Naive thymus-derived CD4-positive, alpha-beta T cell (primary cell): ENCODE measurements around the gene CLSTN1. TPM values are rescaled to one million over a fixed set of nuclear protein-coding genes. Genes with fewer than 3 reads are reported as not detected.

Source experiments
- ATAC-seq: fragments of 150-1000 bp; cut with Tn5 transposase; 2 replicates; pipeline ENCODE4 v1.10.0; 2021; ENCODE audit warnings: mild to moderate bottlenecking, moderate library complexity
- CTCF ChIA-PET: fragments of 350-600 bp; sonication (Branson Sonifier 250); formaldehyde crosslinking; loops from one replicate; lab custom pipeline; 2021; ENCODE audit warnings: antibody characterized with exemption; lab: Charles Lee
- POLR2A ChIA-PET: fragments of 350-600 bp; sonication (Branson Sonifier 250); formaldehyde crosslinking; loops from one replicate; lab custom pipeline; 2021; ENCODE audit warnings: antibody characterized with exemption, inconsistent platforms; lab: Charles Lee
- DNase-seq, 9 donors: peaks; one replicate each; pipeline versions ENCODE4 v3.0.0 to v3.0.0-alpha.2; 2020 to 2022; ENCODE audit warnings: mixed read lengths in 1 of 9
- H3K27ac ChIP-seq: one replicate; pipeline ENCODE4 v1.7.0; 2013; ENCODE audit warnings: mild to moderate bottlenecking, low read depth, low read length, moderate library complexity
- H3K27me3 ChIP-seq, 2 donors: one replicate each; pipeline ENCODE4 v1.7.0; 2013; ENCODE audit warnings: low read length in 2 of 2, mild to moderate bottlenecking in 2 of 2, moderate library complexity in 2 of 2; ENCODE audit not compliant: control insufficient read depth in 2 of 2, insufficient read depth in 2 of 2
- H3K36me3 ChIP-seq, 3 experiments: 1 replicate in 2 of 3; 2 replicates in 1 of 3; pipeline ENCODE4 v1.7.0; 2013; ENCODE audit warnings: low read length in 3 of 3, mild to moderate bottlenecking in 3 of 3, moderate library complexity in 1 of 3; ENCODE audit not compliant: insufficient read depth in 3 of 3, control insufficient read depth in 2 of 3
- H3K4me1 ChIP-seq, 2 donors: one replicate each; pipeline ENCODE4 v1.7.0; 2013; ENCODE audit warnings: low read length in 2 of 2, mild to moderate bottlenecking in 2 of 2, moderate library complexity in 1 of 2; ENCODE audit not compliant: control insufficient read depth in 2 of 2, insufficient read depth in 2 of 2
- H3K4me3 ChIP-seq: 2 replicates; pipeline ENCODE4 v1.7.0; 2013; ENCODE audit warnings: mild to moderate bottlenecking, low read length
- H3K9me3 ChIP-seq, 3 experiments: 1 replicate in 2 of 3; 2 replicates in 1 of 3; pipeline ENCODE4 v1.7.0; 2013; ENCODE audit warnings: low read length in 3 of 3; ENCODE audit not compliant: control insufficient read depth in 2 of 3
- H3K27ac Mint-ChIP-seq, 9 donors: one replicate each; pipeline ENCODE4 v1.8.0; 2020 to 2022; ENCODE audit warnings: mixed read lengths in 9 of 9, mild to moderate bottlenecking in 8 of 9, moderate library complexity in 5 of 9, inconsistent platforms in 2 of 9
- H3K27me3 Mint-ChIP-seq, 5 donors: one replicate each; pipeline ENCODE4 v1.8.0; 2021 to 2022; ENCODE audit warnings: mixed read lengths in 5 of 5, mild to moderate bottlenecking in 1 of 5
- H3K36me3 Mint-ChIP-seq, 5 donors: one replicate each; pipeline ENCODE4 v1.8.0; 2020 to 2022; ENCODE audit warnings: mixed read lengths in 5 of 5, mild to moderate bottlenecking in 3 of 5, inconsistent platforms in 1 of 5
- H3K4me1 Mint-ChIP-seq, 7 donors: one replicate each; pipeline ENCODE4 v1.8.0; 2020 to 2022; ENCODE audit warnings: mixed read lengths in 7 of 7, mild to moderate bottlenecking in 3 of 7, inconsistent platforms in 1 of 7
- H3K4me3 Mint-ChIP-seq, 10 donors: one replicate each; pipeline ENCODE4 v1.8.0; 2020 to 2022; ENCODE audit warnings: mild to moderate bottlenecking in 10 of 10, mixed read lengths in 10 of 10, moderate library complexity in 6 of 10, inconsistent platforms in 2 of 10
- H3K9me3 Mint-ChIP-seq, 11 donors: one replicate each; pipeline ENCODE4 v1.8.0; 2020 to 2022; ENCODE audit warnings: mixed read lengths in 11 of 11, mild to moderate bottlenecking in 4 of 11, inconsistent platforms in 1 of 11, moderate library complexity in 1 of 11
- intact Hi-C, 2 donors: fragments of 100-400 bp; cut with micrococcal nuclease; formaldehyde crosslinking; loops; one replicate each; pipeline ENCODE4 v1.15.1; 2023
- polyA plus RNA-seq, 2 donors: library from polyadenylated mRNA; unstranded; fragments of 300-500 nt; fragmentation: Illumina TruSeq; gene quantifications; one replicate each; pipeline ENCODE4 v1.2.3, GENCODE V29; 2021
- total RNA-seq, 6 experiments: library from RNA in 5 of 6; stranded (reverse) in 5 of 6; gene quantifications; 1 replicate in 5 of 6; 2 replicates in 1 of 6; pipeline ENCODE4 v1.2.3 and lab custom pipeline; 2021 to 2026

Gene CLSTN1
- total and polyA plus RNA-seq, 7 experiments from 2014 or later, result 16.9 to 116 (median 78.3) TPM

DNA sequence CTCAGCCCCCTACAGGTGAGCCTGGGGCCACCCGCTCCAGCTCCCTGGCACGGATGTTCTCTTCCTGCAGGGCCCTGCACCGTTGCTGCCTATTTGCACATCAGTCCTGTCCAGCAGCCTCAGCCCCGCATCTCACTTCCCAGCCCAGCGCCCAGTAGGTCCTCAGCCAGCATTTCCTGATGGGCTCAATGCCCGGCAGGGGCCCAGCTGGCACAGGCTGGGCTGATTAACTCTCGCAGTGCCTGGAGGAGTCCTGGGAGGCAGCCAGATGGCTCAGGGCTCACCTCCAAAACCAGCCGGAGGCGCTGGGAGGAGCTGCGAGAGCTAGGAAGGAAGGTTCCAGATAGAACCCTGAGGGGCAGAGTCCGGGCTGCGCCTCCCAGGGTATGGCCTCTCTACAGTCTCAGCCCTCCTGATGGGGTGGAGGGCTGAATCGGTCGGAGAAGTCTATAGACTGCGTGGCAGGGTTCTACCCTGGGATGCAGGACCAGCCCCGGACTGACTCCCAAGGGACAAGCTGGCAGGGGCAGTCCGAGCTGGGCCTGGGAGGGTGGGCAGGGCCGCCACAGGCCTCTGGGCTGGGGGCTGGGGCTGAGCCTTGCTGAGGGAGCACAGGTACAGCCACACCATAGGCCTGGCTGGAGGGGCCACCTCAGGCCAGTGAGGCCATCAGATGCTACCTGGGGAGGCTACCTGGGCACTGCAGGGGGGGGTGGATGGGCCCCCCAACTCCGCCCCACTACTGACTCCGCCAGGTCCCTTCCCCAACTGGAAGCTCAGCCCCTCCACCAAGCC, 19.2 kb upstream of the CLSTN1 start:
- Mint-ChIP-seq H3K27ac (no peak overlapping the region), H3K9me3 (no peaks in the 10 kb centered on the region), H3K36me3 (no peaks in the 10 kb centered on the region), H3K27me3 (peaks cover 0 to 22% (median 0%) of the 10 kb centered on the region in 5 donors), H3K4me1 (peaks cover 0 to 2% (median 0%) of the 10 kb centered on the region in 7 donors), H3K4me3 (no peak overlapping the region)
- H3K27ac ChIP-seq, result no peak overlapping the region
- POLR2A ChIA-PET, result interaction anchor here (0.7 to 1.1 kb wide), 2 partner anchors 12 to 1360 kb away, joined by 3 read pairs; no protein-coding TSS in a partner anchor
- ATAC-seq (no peak), DNase-seq (no peak)
- CTCF ChIA-PET, result no interaction called here
- intact Hi-C loops, result no loop called here
- H3K36me3 ChIP-seq, result no peaks in the 10 kb centered on the region
- H3K27me3 ChIP-seq, result no peaks in the 10 kb centered on the region
- no peak overlapping the region for H3K4me3 ChIP-seq
- H3K4me1 ChIP-seq, result no peaks in the 10 kb centered on the region
- H3K9me3 ChIP-seq, result no peaks in the 10 kb centered on the region

DNA sequence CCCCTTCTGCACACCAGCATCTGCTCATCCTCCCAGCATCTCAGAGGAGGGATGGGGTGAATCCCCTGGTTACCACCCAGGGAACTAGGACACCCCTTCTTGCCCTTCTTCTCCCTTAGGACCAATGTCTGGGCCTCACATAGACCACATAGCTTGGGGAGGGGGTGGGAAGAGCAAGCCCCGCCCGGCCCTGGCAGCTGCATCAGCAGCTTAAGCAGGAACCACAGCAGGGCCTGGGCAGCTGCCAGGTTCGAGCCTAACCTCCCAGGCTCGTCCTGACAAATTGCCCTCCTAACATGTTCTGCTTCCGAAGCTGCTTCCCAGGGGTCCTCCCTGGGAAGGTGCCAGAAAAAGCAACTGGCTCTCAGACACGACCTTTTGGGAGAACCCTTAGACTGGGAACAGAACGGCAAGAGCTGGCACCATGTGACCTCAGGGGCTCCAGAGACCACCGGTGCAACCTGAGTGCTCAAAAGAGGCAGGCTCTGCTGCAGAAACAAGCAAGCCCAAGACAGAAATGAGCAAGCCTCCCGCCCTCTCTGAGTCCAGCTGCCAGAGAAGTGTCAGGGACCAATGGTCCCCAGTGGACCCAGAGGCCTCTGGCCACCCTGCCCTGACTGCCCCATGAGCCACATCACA, 18.4 kb upstream of the CLSTN1 start:
- H3K27ac Mint-ChIP-seq, result no peak overlapping the region
- POLR2A ChIA-PET, result interaction anchor here (1.1 kb wide), 1 partner anchor 11 kb away, joined by 3 read pairs; no protein-coding TSS in a partner anchor

GRCh38 chr1:9841460-9841859, 17.7 kb upstream of the CLSTN1 start:
- Mint-ChIP-seq H3K4me3 (no peak overlapping the region), H3K4me1 (peaks cover 0 to 2% (median 0%) of the 10 kb centered on the region in 7 donors), H3K27me3 (peaks cover 0 to 26% (median 0%) of the 10 kb centered on the region in 5 donors), H3K36me3 (no peaks in the 10 kb centered on the region), H3K27ac (no peak overlapping the region), H3K9me3 (no peaks in the 10 kb centered on the region)
- DNase-seq (no peak), ATAC-seq (no peak)
- POLR2A ChIA-PET, result no interaction called here
- no peaks in the 10 kb centered on the region for H3K9me3 ChIP-seq
- H3K27me3 ChIP-seq, result no peaks in the 10 kb centered on the region
- H3K27ac ChIP-seq, result no peak overlapping the region
- H3K4me1 ChIP-seq, result no peaks in the 10 kb centered on the region
- CTCF ChIA-PET, result no interaction called here
- intact Hi-C loops, result no loop called here
- H3K4me3 ChIP-seq, result no peak overlapping the region
- no peaks in the 10 kb centered on the region for H3K36me3 ChIP-seq

More for the DNA sequence above, 18.4 kb upstream of the CLSTN1 start:
- CTCF ChIA-PET, result no interaction called here
- Mint-ChIP-seq H3K9me3 (no peaks in the 10 kb centered on the region), H3K4me3 (no peak overlapping the region), H3K4me1 (peaks cover 0 to 2% (median 0%) of the 10 kb centered on the region in 7 donors), H3K36me3 (no peaks in the 10 kb centered on the region), H3K27me3 (peaks cover 0 to 26% (median 0%) of the 10 kb centered on the region in 5 donors)
- intact Hi-C loops, result no loop called here
- DNase-seq, result no peak
- Histone ChIP-seq H3K27ac (no peak overlapping the region), H3K4me3 (no peak overlapping the region), H3K27me3 (no peaks in the 10 kb centered on the region), H3K4me1 (no peaks in the 10 kb centered on the region), H3K36me3 (no peaks in the 10 kb centered on the region), H3K9me3 (no peaks in the 10 kb centered on the region)
- no peak for ATAC-seq

GRCh38 chr1:9840176-9840575, 16.4 kb upstream of the CLSTN1 start:
- Histone ChIP-seq H3K9me3 (no peaks in the 10 kb centered on the region), H3K27me3 (no peaks in the 10 kb centered on the region), H3K4me1 (no peaks in the 10 kb centered on the region), H3K27ac (no peak overlapping the region), H3K36me3 (no peaks in the 10 kb centered on the region), H3K4me3 (no peak overlapping the region)
- DNase-seq (no peak), ATAC-seq (no peak)
- Mint-ChIP-seq H3K36me3 (no peaks in the 10 kb centered on the region), H3K4me1 (peaks cover 0 to 2% (median 0%) of the 10 kb centered on the region in 7 donors), H3K4me3 (no peak overlapping the region), H3K27ac (no peak overlapping the region), H3K9me3 (no peaks in the 10 kb centered on the region), H3K27me3 (peaks cover 0 to 24% (median 0%) of the 10 kb centered on the region in 5 donors)
- intact Hi-C loops, result no loop called here
- POLR2A ChIA-PET, result no interaction called here
- CTCF ChIA-PET, result no interaction called here

GRCh38 chr1:9838946-9839345, 15.2 kb upstream of the CLSTN1 start:
- Histone ChIP-seq H3K4me1 (peaks cover 0 to 2% of the 10 kb centered on the region in 2 donors), H3K27me3 (no peaks in the 10 kb centered on the region), H3K4me3 (no peak overlapping the region), H3K36me3 (no peaks in the 10 kb centered on the region), H3K9me3 (no peaks in the 10 kb centered on the region), H3K27ac (no peak overlapping the region)
- H3K9me3 Mint-ChIP-seq, result no peaks in the 10 kb centered on the region
- CTCF ChIA-PET, result no interaction called here
- ATAC-seq (no peak), DNase-seq (no peak)
- POLR2A ChIA-PET, result no interaction called here
- no peak overlapping the region for H3K4me3 Mint-ChIP-seq
- no peaks in the 10 kb centered on the region for H3K36me3 Mint-ChIP-seq
- intact Hi-C loops, result no loop called here
- H3K27ac Mint-ChIP-seq, result no peak overlapping the region
- peaks cover 0 to 24% (median 0%) of the 10 kb centered on the region in 5 donors for H3K27me3 Mint-ChIP-seq
- peaks cover 0 to 2% (median 0%) of the 10 kb centered on the region in 7 donors for H3K4me1 Mint-ChIP-seq

- CTCF ChIA-PET, result no interaction called here
Measured at GRCh38 chr1:9836632-9836960, 12.8 kb upstream of the CLSTN1 start.

More at GRCh38 chr1:9836632-9836960, 12.8 kb upstream of the CLSTN1 start:
- Mint-ChIP-seq H3K36me3 (no peaks in the 10 kb centered on the region), H3K4me1 (peaks cover 0 to 3% (median 0%) of the 10 kb centered on the region in 7 donors), H3K9me3 (no peaks in the 10 kb centered on the region), H3K4me3 (no peak overlapping the region), H3K27ac (no peak overlapping the region), H3K27me3 (peaks cover 0 to 25% (median 0%) of the 10 kb centered on the region in 5 donors)
- no peak for ATAC-seq
- POLR2A ChIA-PET, result interaction anchor here (0.5 kb wide), 2 partner anchors 17 to 57 kb away, joined by 3 to 4 read pairs; no protein-coding TSS in a partner anchor
- Histone ChIP-seq H3K27me3 (no peaks in the 10 kb centered on the region), H3K4me1 (peaks cover 0 to 2% of the 10 kb centered on the region in 2 donors), H3K4me3 (no peak overlapping the region), H3K27ac (no peak overlapping the region), H3K36me3 (no peaks in the 10 kb centered on the region), H3K9me3 (no peaks in the 10 kb centered on the region)
- intact Hi-C loops, result no loop called here
- no peak for DNase-seq
